ENCODE data around the gene ABR.

DNA sequence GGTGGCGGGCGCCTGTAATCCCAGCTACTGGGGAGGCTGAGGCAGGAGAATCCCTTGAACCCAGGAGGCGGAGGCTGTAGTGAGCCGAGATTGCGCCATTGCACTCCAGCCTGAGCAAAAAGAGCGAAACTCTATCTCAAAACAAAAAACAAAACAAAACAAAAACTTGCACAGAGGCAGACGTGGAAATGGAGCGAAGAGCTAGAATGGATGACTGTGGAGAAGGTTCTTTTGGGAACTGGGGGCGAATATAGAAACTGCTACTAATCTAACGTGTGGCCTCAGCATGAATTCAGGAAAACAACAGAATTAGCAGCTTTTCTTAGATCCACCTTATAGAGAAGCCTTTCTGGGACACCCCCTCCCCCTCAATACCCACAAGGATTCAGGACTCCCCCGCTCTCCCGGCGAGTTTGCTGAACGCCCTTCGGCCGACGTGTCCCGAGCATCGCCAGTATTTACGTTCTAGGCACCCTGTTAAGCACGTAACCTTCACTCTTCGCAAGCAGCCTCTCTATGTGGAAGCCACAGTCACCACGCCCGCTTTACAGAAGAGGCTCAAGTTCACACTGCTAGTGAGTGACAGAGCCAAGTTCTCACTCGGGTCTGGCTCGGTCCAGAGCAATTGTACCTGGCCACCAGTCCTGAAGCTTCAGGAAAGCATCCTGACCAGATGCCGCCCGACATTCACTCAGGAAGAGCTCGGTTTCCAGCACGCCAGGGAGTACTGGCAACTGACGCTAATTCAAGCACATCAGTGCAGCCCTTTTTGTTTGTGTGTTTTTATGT is 13.3 kb upstream of the ABR start:
- TF ChIP-seq, protein P1, sequence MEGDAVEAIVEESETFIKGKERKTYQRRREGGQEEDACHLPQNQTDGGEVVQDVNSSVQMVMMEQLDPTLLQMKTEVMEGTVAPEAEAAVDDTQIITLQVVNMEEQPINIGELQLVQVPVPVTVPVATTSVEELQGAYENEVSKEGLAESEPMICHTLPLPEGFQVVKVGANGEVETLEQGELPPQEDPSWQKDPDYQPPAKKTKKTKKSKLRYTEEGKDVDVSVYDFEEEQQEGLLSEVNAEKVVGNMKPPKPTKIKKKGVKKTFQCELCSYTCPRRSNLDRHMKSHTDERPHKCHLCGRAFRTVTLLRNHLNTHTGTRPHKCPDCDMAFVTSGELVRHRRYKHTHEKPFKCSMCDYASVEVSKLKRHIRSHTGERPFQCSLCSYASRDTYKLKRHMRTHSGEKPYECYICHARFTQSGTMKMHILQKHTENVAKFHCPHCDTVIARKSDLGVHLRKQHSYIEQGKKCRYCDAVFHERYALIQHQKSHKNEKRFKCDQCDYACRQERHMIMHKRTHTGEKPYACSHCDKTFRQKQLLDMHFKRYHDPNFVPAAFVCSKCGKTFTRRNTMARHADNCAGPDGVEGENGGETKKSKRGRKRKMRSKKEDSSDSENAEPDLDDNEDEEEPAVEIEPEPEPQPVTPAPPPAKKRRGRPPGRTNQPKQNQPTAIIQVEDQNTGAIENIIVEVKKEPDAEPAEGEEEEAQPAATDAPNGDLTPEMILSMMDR (IDR thresholded peaks at IDR 0.05; ENCODE audit: poor library complexity, severe bottlenecking) = no peak
- TF ChIP-seq RAD21 (conservative IDR thresholded peaks at IDR 0.05) (no peak), TAF1 (IDR thresholded peaks at IDR 0.05; ENCODE audit: low read depth) (no peak), MXI1 (conservative IDR thresholded peaks at IDR 0.05; ENCODE audit: poor library complexity, severe bottlenecking) (no peak), REST (IDR thresholded peaks at IDR 0.05; ENCODE audit: borderline replicate concordance) (no peak)
